Neural cell (in vitro differentiated cells): Measurements from ENCODE around the gene MRPS10. TPM values are rescaled to one million over a fixed set of nuclear protein-coding genes. Genes with fewer than 3 reads are reported as not detected.

Experiments
- H2AFZ ChIP-seq: fragments of 200-600, 300-800 bp; sonication (generic), shearing (Covaris generic); 2 replicates; pipeline ENCODE4 v1.6.0; 2014; ENCODE audit warnings: low read depth, mild to moderate bottlenecking, antibody characterized with exemption, low read length, moderate library complexity
- H3F3A ChIP-seq: fragments of 200-600 bp; shearing (Covaris generic); 2 replicates; pipeline ENCODE4 v1.6.1; 2016; ENCODE audit warnings: mild to moderate bottlenecking, moderate library complexity, mixed read lengths, antibody characterized with exemption, low read length; ENCODE audit not compliant: insufficient read depth, poor library complexity, severe bottlenecking
- H3K27ac ChIP-seq: fragments of 200-600, 300-800 bp; sonication (generic), shearing (Covaris generic); 2 replicates; pipeline ENCODE4 v1.5.1; 2014; ENCODE audit warnings: mild to moderate bottlenecking, low read length, moderate library complexity
- H3K27me3 ChIP-seq: fragments of 300-800, 200-600 bp; sonication (generic), shearing (Covaris generic); 2 replicates; pipeline ENCODE4 v1.6.0; 2014; ENCODE audit warnings: mild to moderate bottlenecking, low read depth, low read length, moderate library complexity; ENCODE audit not compliant: insufficient read depth
- H3K36me3 ChIP-seq: fragments of 300-800, 200-600 bp; sonication (generic), shearing (Covaris generic); 2 replicates; pipeline ENCODE4 v1.5.1; 2014; ENCODE audit warnings: mild to moderate bottlenecking, antibody characterized with exemption, low read length, moderate library complexity; ENCODE audit not compliant: insufficient read depth
- H3K4me2 ChIP-seq: fragments of 300-800, 200-600 bp; sonication (generic), shearing (Covaris generic); 2 replicates; pipeline ENCODE4 v1.6.0; 2014; ENCODE audit warnings: mild to moderate bottlenecking, low read length
- H3K4me3 ChIP-seq: fragments of 300-800, 200-600 bp; sonication (generic), shearing (Covaris generic); 2 replicates; pipeline ENCODE4 v1.5.1; 2014; ENCODE audit warnings: mild to moderate bottlenecking, low read length, moderate library complexity
- H3K79me2 ChIP-seq: fragments of 200-600 bp; shearing (Covaris generic); replicated peaks from 2 replicates; pipeline ENCODE4 v1.6.0; 2014; ENCODE audit warnings: mild to moderate bottlenecking, low read length, moderate library complexity; ENCODE audit not compliant: insufficient read depth
- H3K9ac ChIP-seq: fragments of 300-800, 200-600 bp; sonication (generic), shearing (Covaris generic); 2 replicates; pipeline ENCODE4 v1.6.1; 2016; ENCODE audit warnings: mild to moderate bottlenecking, low read length, mixed read lengths
- H3K9me2 ChIP-seq: fragments of 200-600 bp; shearing (Covaris generic); 2 replicates; pipeline ENCODE4 v1.6.1; 2016; ENCODE audit warnings: mild to moderate bottlenecking, low read length, mixed read lengths; ENCODE audit not compliant: insufficient read depth
- H3K9me3 ChIP-seq: fragments of 200-600, 300-800 bp; sonication (generic), shearing (Covaris generic); 2 replicates; pipeline ENCODE4 v1.6.1; 2016; ENCODE audit warnings: mild to moderate bottlenecking, mixed run types, low read length, moderate library complexity, mixed read lengths
- H4K20me1 ChIP-seq: fragments of 200-600 bp; shearing (Covaris generic); 2 replicates; pipeline ENCODE4 v1.6.1; 2016; ENCODE audit warnings: mild to moderate bottlenecking, mixed run types; ENCODE audit not compliant: insufficient read depth
- CTCF ChIP-seq: fragments of 450-650 bp; IDR thresholded peaks from 2 replicates; pipeline ENCODE4 v1.5.1; 2014; ENCODE audit warnings: antibody characterized with exemption, mild to moderate bottlenecking, moderate library complexity; ENCODE audit not compliant: poor library complexity, severe bottlenecking
- EP300 ChIP-seq: fragments of 450-650 bp; conservative IDR thresholded peaks from 2 replicates; pipeline ENCODE4 v1.6.1; 2014; ENCODE audit warnings: antibody characterized with exemption, mild to moderate bottlenecking, moderate library complexity; ENCODE audit not compliant: poor library complexity, severe bottlenecking
- EZH2 ChIP-seq: fragments of 200-600, 300-800 bp; shearing (Covaris generic), sonication (generic); IDR thresholded peaks from 2 replicates; pipeline ENCODE4 v1.6.1; 2014; ENCODE audit warnings: antibody characterized with exemption, low read length, borderline replicate concordance, mild to moderate bottlenecking; ENCODE audit not compliant: insufficient read depth, poor library complexity, severe bottlenecking
- MXI1 ChIP-seq: fragments of 450-650 bp; conservative IDR thresholded peaks from 2 replicates; pipeline ENCODE4 v1.6.1; 2014; ENCODE audit warnings: antibody characterized with exemption, mild to moderate bottlenecking; ENCODE audit not compliant: poor library complexity, severe bottlenecking
- POLR2AphosphoS5 ChIP-seq: IDR thresholded peaks from 2 replicates; pipeline ENCODE4 v1.6.1; 2012
- RAD21 ChIP-seq: fragments of 450-650 bp; conservative IDR thresholded peaks from 2 replicates; pipeline ENCODE4 v1.6.1; 2014; ENCODE audit warnings: antibody characterized with exemption, mild to moderate bottlenecking, moderate library complexity
- SMC3 ChIP-seq: fragments of 450-650 bp; conservative IDR thresholded peaks from 2 replicates; pipeline ENCODE4 v1.6.1; 2014; ENCODE audit warnings: antibody characterized with exemption, mild to moderate bottlenecking, moderate library complexity; ENCODE audit not compliant: poor library complexity
- TAF1 ChIP-seq: IDR thresholded peaks from 2 replicates; pipeline ENCODE4 v1.6.1; 2012; ENCODE audit warnings: low read depth
- polyA plus RNA-seq: library from polyadenylated mRNA; depleted of rRNA; stranded (reverse); fragments of >200 nt; gene quantifications from 2 replicates; pipeline ENCODE4 v1.2.3, GENCODE V29; 2014
- TF ChIP-seq, protein P1 (sequence below): IDR thresholded peaks from 2 replicates; pipeline ENCODE4 v1.6.1; 2012; ENCODE audit warnings: borderline replicate concordance

The MRPS10 gene
- polyA plus RNA-seq, 1 donor from 2014 or later, result 37.4 TPM

- no peak overlapping the region for H3K4me3 ChIP-seq
- no peaks in the 10 kb centered on the region for H3K27me3 ChIP-seq
- H3K27ac ChIP-seq, result no peak overlapping the region
- no peaks in the 10 kb centered on the region for H3K79me2 ChIP-seq
- H3F3A ChIP-seq, result no peaks in the 10 kb centered on the region
- no peaks in the 10 kb centered on the region for H4K20me1 ChIP-seq
- no peak overlapping the region for H3K4me2 ChIP-seq
- H3K36me3 ChIP-seq, result no peaks in the 10 kb centered on the region
- TF ChIP-seq MXI1 (no peak), RAD21 (no peak)
- H3K9me2 ChIP-seq, result no peaks in the 10 kb centered on the region
- no peak overlapping the region for H2AFZ ChIP-seq
- no peaks in the 10 kb centered on the region for H3K9me3 ChIP-seq
- H3K9ac ChIP-seq, result no peak overlapping the region
Observed at GRCh38 chr6:42226645-42227143, 9.0 kb upstream of the MRPS10 start.

- Histone ChIP-seq H3F3A (no peaks in the 10 kb centered on the region), H3K4me2 (no peak overlapping the region), H3K27ac (no peak overlapping the region), H3K36me3 (no peaks in the 10 kb centered on the region), H3K9ac (no peak overlapping the region), H3K79me2 (no peaks in the 10 kb centered on the region), H3K9me2 (no peaks in the 10 kb centered on the region), H3K27me3 (no peaks in the 10 kb centered on the region), H4K20me1 (no peaks in the 10 kb centered on the region), H3K9me3 (no peaks in the 10 kb centered on the region), H2AFZ (no peak overlapping the region), H3K4me3 (no peak overlapping the region)
- no peak for TF ChIP-seq TAF1
- no peak for TF ChIP-seq SMC3
- TF ChIP-seq EP300, result no peak
- no peak for TF ChIP-seq EZH2
- no peak for TF ChIP-seq CTCF
- TF ChIP-seq, protein P1, sequence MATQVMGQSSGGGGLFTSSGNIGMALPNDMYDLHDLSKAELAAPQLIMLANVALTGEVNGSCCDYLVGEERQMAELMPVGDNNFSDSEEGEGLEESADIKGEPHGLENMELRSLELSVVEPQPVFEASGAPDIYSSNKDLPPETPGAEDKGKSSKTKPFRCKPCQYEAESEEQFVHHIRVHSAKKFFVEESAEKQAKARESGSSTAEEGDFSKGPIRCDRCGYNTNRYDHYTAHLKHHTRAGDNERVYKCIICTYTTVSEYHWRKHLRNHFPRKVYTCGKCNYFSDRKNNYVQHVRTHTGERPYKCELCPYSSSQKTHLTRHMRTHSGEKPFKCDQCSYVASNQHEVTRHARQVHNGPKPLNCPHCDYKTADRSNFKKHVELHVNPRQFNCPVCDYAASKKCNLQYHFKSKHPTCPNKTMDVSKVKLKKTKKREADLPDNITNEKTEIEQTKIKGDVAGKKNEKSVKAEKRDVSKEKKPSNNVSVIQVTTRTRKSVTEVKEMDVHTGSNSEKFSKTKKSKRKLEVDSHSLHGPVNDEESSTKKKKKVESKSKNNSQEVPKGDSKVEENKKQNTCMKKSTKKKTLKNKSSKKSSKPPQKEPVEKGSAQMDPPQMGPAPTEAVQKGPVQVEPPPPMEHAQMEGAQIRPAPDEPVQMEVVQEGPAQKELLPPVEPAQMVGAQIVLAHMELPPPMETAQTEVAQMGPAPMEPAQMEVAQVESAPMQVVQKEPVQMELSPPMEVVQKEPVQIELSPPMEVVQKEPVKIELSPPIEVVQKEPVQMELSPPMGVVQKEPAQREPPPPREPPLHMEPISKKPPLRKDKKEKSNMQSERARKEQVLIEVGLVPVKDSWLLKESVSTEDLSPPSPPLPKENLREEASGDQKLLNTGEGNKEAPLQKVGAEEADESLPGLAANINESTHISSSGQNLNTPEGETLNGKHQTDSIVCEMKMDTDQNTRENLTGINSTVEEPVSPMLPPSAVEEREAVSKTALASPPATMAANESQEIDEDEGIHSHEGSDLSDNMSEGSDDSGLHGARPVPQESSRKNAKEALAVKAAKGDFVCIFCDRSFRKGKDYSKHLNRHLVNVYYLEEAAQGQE, result no peak
- no peak for TF ChIP-seq RAD21
- no peak for TF ChIP-seq MXI1
- no peak for TF ChIP-seq POLR2AphosphoS5
Observed at GRCh38 chr6:42226161-42226611, 8.5 kb upstream of the MRPS10 start.

GRCh38 chr6:42225419-42225818 is 7.8 kb upstream of the MRPS10 start:
- Histone ChIP-seq H3K9me2 (no peaks in the 10 kb centered on the region), H4K20me1 (no peaks in the 10 kb centered on the region), H3K36me3 (no peaks in the 10 kb centered on the region), H3K4me3 (no peak overlapping the region), H3K27ac (no peak overlapping the region), H3K27me3 (no peaks in the 10 kb centered on the region), H3K9me3 (no peaks in the 10 kb centered on the region), H3K4me2 (no peak overlapping the region), H3K79me2 (no peaks in the 10 kb centered on the region), H3F3A (no peaks in the 10 kb centered on the region), H2AFZ (no peak overlapping the region), H3K9ac (no peak overlapping the region)
- TF ChIP-seq RAD21, result no peak
